Measurements from ENCODE around the gene OPHN1. TPM values are rescaled to one million over a fixed set of nuclear protein-coding genes. Genes with fewer than 3 reads are reported as not detected.

The OPHN1 gene
- total RNA-seq, 1 experiment from 2014 or later: 4.4 TPM

DNA sequence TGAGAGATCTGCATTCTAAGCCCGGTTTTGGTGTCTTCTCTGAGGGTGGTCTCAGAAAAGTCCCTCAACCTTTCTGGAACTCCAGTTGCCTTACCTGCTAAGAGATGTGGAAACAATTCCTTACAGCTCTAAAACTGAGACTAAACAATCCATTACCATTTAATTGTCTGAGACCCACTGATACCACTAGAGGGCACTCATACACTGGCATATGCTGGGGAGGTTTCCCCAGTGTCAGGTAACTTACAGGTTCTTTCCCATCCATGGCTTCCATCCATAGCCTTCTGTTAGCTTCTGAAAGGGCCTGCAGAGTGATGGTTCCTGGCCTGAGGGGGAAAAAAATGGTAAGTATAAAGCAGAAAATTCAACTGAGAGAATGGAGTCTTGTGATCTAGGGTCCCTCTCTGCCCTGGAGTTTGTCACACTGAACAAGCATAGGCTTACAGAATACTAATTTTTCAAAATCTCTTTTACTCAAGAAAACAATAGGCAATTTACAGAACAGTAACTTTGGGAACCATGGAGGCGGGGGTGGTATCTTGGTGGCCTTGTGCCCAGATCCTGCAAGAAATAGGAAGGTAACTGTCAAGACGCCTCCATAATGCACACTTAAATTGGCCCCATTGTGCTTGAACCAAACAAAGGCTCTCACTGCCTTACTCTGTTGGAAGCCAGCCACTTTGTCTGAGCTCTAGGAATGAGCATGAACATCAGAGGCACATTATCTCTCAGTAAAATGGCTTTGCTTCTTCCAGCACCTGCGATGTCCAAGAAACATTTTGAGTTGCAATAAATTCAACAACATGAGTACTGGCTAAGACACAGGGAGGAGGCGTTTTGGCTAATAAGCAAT lies 236.1 kb downstream of the OPHN1 start:
- ATAC-seq: peak; percentile 87
- H3K9me3 Mint-ChIP-seq: no peaks in the 10 kb centered on the region
- POLR2A ChIA-PET: interaction anchor here (0.5 kb wide), 1 partner anchor 450 kb away, joined by 3 read pairs; no protein-coding TSS in a partner anchor

DNA sequence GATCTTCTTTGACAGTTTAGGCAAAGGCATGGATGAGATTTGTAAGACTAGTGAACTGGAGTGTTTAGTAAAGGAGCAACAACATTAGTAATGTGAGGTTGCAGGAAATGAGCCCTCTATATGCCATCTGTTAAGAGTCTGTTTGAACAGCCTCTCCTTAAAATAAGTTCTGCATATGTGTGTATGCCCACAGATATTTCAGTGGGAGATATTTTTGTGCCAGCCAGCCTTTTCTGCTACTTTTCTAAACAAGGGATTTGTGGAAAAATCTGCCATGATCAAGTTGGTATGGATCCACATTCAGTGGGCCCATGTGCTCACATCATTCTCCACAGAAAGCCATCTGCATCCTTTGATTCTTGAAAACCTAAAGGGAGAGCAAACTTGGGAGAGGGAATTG lies 237.7 kb downstream of the OPHN1 start:
- POLR2A ChIA-PET: no interaction called here
- Mint-ChIP-seq H3K4me3 (no peak overlapping the region), H3K9me3 (no peaks in the 10 kb centered on the region), H3K27me3 (ENCODE audit: low read depth) (no peaks in the 10 kb centered on the region), H3K4me1 (peaks cover 6% of the 10 kb centered on the region), H3K36me3 (no peaks in the 10 kb centered on the region), H3K27ac (no peak overlapping the region)
- DNase-seq (ENCODE audit: low spot score): no peak
- CTCF ChIA-PET: interaction anchor here (1.9 kb wide), 1 partner anchor 11 kb away, joined by 4 read pairs; no protein-coding TSS in a partner anchor
- ATAC-seq: no peak
- TF ChIP-seq, protein P1, sequence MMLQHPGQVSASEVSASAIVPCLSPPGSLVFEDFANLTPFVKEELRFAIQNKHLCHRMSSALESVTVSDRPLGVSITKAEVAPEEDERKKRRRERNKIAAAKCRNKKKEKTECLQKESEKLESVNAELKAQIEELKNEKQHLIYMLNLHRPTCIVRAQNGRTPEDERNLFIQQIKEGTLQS (CRISPR knock-in tag; conservative IDR thresholded peaks at IDR 0.05): no peak
- TF ChIP-seq, protein P2, sequence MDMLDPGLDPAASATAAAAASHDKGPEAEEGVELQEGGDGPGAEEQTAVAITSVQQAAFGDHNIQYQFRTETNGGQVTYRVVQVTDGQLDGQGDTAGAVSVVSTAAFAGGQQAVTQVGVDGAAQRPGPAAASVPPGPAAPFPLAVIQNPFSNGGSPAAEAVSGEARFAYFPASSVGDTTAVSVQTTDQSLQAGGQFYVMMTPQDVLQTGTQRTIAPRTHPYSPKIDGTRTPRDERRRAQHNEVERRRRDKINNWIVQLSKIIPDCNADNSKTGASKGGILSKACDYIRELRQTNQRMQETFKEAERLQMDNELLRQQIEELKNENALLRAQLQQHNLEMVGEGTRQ (CRISPR knock-in tag; IDR thresholded peaks at IDR 0.05): no peak
- TF ChIP-seq JAZF1 (CRISPR knock-in tag; IDR thresholded peaks at IDR 0.05) (no peak), IRF2 (CRISPR knock-in tag; IDR thresholded peaks at IDR 0.05; ENCODE audit: borderline replicate concordance, low read depth) (no peak), SMAD4 (CRISPR knock-in tag; IDR thresholded peaks at IDR 0.05) (no peak), NFATC4 (CRISPR knock-in tag; IDR thresholded peaks at IDR 0.05) (no peak), ETV6 (CRISPR knock-in tag; IDR thresholded peaks at IDR 0.05) (no peak), ZBTB21 (CRISPR knock-in tag; IDR thresholded peaks at IDR 0.05; ENCODE audit: borderline replicate concordance) (no peak), GTF2I (CRISPR knock-in tag; conservative IDR thresholded peaks at IDR 0.05) (no peak)
- TF ChIP-seq, protein P3, sequence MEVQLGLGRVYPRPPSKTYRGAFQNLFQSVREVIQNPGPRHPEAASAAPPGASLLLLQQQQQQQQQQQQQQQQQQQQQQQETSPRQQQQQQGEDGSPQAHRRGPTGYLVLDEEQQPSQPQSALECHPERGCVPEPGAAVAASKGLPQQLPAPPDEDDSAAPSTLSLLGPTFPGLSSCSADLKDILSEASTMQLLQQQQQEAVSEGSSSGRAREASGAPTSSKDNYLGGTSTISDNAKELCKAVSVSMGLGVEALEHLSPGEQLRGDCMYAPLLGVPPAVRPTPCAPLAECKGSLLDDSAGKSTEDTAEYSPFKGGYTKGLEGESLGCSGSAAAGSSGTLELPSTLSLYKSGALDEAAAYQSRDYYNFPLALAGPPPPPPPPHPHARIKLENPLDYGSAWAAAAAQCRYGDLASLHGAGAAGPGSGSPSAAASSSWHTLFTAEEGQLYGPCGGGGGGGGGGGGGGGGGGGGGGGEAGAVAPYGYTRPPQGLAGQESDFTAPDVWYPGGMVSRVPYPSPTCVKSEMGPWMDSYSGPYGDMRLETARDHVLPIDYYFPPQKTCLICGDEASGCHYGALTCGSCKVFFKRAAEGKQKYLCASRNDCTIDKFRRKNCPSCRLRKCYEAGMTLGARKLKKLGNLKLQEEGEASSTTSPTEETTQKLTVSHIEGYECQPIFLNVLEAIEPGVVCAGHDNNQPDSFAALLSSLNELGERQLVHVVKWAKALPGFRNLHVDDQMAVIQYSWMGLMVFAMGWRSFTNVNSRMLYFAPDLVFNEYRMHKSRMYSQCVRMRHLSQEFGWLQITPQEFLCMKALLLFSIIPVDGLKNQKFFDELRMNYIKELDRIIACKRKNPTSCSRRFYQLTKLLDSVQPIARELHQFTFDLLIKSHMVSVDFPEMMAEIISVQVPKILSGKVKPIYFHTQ (CRISPR knock-in tag; IDR thresholded peaks at IDR 0.05): no peak

More for the DNA sequence above, 236.1 kb downstream of the OPHN1 start:
- CTCF ChIA-PET: interaction anchor here (0.5 to 2.0 kb wide), 28 partner anchors 13 to 885 kb away, joined by 3 to 17 read pairs (median 4); partner anchors contain the start of genes OPHN1 and YIPF6
- no peaks in the 10 kb centered on the region for H3K27me3 Mint-ChIP-seq (ENCODE audit: low read depth)
- peaks cover 6% of the 10 kb centered on the region for H3K4me1 Mint-ChIP-seq
- H3K36me3 Mint-ChIP-seq: 0 out of 2 replicates have a peak, but pooled peaks cover 3% of the 10 kb centered on the region
- no peak overlapping the region for H3K4me3 Mint-ChIP-seq
- no peak overlapping the region for H3K27ac Mint-ChIP-seq
- DNase-seq (ENCODE audit: low spot score): peak; percentile 16
- TF ChIP-seq CREM (CRISPR knock-in tag; IDR thresholded peaks at IDR 0.05): no peak
- TF ChIP-seq, protein P4, sequence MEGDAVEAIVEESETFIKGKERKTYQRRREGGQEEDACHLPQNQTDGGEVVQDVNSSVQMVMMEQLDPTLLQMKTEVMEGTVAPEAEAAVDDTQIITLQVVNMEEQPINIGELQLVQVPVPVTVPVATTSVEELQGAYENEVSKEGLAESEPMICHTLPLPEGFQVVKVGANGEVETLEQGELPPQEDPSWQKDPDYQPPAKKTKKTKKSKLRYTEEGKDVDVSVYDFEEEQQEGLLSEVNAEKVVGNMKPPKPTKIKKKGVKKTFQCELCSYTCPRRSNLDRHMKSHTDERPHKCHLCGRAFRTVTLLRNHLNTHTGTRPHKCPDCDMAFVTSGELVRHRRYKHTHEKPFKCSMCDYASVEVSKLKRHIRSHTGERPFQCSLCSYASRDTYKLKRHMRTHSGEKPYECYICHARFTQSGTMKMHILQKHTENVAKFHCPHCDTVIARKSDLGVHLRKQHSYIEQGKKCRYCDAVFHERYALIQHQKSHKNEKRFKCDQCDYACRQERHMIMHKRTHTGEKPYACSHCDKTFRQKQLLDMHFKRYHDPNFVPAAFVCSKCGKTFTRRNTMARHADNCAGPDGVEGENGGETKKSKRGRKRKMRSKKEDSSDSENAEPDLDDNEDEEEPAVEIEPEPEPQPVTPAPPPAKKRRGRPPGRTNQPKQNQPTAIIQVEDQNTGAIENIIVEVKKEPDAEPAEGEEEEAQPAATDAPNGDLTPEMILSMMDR (IDR thresholded peaks at IDR 0.05): peak; percentile 54; the same call in 1 of the 2 replicates

DNA sequence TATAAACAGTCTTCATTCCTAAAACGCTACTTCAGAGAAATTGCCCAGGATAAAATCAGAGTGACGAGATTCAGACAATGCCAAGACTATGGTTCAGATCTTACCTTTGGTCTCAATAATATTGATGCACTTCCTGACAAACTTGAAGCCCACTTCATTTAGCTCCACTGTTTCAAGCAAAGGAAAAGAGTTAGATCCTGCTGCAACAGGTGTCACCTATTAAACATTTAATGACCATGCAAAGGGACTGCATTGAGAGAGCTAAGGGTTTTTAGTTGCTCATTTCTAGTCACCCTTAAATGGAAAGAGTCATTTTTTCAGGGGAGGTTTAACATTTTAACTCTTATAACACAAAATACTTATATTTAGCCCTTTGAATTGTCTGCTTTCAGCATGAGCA lies 239.5 kb downstream of the OPHN1 start:
- Mint-ChIP-seq H3K27ac (no peak overlapping the region), H3K36me3 (no peaks in the 10 kb centered on the region)
- POLR2A ChIA-PET: no interaction called here

More for the DNA sequence above, 239.5 kb downstream of the OPHN1 start:
- Mint-ChIP-seq H3K9me3 (no peaks in the 10 kb centered on the region), H3K4me3 (no peak overlapping the region), H3K27me3 (ENCODE audit: low read depth) (no peaks in the 10 kb centered on the region), H3K4me1 (peaks cover 6% of the 10 kb centered on the region)
- CTCF ChIA-PET: interaction anchor here (1.3 kb wide), 1 partner anchor 517 kb away, joined by 4 read pairs; no protein-coding TSS in a partner anchor
- TF ChIP-seq ZNF317 (CRISPR knock-in tag; IDR thresholded peaks at IDR 0.05; ENCODE audit: borderline replicate concordance, low read depth): no peak
- TF ChIP-seq, protein P5, sequence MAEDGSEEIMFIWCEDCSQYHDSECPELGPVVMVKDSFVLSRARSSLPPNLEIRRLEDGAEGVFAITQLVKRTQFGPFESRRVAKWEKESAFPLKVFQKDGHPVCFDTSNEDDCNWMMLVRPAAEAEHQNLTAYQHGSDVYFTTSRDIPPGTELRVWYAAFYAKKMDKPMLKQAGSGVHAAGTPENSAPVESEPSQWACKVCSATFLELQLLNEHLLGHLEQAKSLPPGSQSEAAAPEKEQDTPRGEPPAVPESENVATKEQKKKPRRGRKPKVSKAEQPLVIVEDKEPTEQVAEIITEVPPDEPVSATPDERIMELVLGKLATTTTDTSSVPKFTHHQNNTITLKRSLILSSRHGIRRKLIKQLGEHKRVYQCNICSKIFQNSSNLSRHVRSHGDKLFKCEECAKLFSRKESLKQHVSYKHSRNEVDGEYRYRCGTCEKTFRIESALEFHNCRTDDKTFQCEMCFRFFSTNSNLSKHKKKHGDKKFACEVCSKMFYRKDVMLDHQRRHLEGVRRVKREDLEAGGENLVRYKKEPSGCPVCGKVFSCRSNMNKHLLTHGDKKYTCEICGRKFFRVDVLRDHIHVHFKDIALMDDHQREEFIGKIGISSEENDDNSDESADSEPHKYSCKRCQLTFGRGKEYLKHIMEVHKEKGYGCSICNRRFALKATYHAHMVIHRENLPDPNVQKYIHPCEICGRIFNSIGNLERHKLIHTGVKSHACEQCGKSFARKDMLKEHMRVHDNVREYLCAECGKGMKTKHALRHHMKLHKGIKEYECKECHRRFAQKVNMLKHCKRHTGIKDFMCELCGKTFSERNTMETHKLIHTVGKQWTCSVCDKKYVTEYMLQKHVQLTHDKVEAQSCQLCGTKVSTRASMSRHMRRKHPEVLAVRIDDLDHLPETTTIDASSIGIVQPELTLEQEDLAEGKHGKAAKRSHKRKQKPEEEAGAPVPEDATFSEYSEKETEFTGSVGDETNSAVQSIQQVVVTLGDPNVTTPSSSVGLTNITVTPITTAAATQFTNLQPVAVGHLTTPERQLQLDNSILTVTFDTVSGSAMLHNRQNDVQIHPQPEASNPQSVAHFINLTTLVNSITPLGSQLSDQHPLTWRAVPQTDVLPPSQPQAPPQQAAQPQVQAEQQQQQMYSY (CRISPR knock-in tag; IDR thresholded peaks at IDR 0.05): no peak
- TF ChIP-seq TEAD1 (CRISPR knock-in tag; IDR thresholded peaks at IDR 0.05): no peak
- no peak for TF ChIP-seq NFE2L1 (CRISPR knock-in tag; IDR thresholded peaks at IDR 0.05)
- no peak for TF ChIP-seq FOXK1 (CRISPR knock-in tag; IDR thresholded peaks at IDR 0.05)
- no peak for TF ChIP-seq NR1H2 (CRISPR knock-in tag; IDR thresholded peaks at IDR 0.05)
- TF ChIP-seq MYBL2 (CRISPR knock-in tag; IDR thresholded peaks at IDR 0.05): no peak
- TF ChIP-seq ZNF138 (CRISPR knock-in tag; conservative IDR thresholded peaks at IDR 0.05): no peak
- no peak for TF ChIP-seq EMX1 (CRISPR knock-in tag; IDR thresholded peaks at IDR 0.05)
- no peak for ATAC-seq
- DNase-seq (ENCODE audit: low spot score): no peak
